GM13977 (cell line): ENCODE measurements around the gene SETD1B.

Experiments
- DNase-seq: peaks from one replicate; pipeline ENCODE4 v3.0.0; 2012; ENCODE audit warnings: low spot score
- in situ Hi-C: fragments of 300-500 bp; cut with MboI; formaldehyde crosslinking; loops from one replicate; pipeline ENCODE4 v1.12.0; 2022; ENCODE audit warnings: low sequenced_read_pairs, low pct_unique_long_range_greater_than_20kb, mixed read lengths, inconsistent platforms; ENCODE audit not compliant: unreplicated experiment
- TF ChIP-seq, protein P1 (sequence below): IDR thresholded peaks from 2 replicates; pipeline ENCODE4 v1.5.1; 2012; ENCODE audit warnings: mild to moderate bottlenecking, control low read depth; ENCODE audit not compliant: insufficient read depth; ENCODE audit errors: extremely low read depth, missing control alignments

The SETD1B gene

DNA sequence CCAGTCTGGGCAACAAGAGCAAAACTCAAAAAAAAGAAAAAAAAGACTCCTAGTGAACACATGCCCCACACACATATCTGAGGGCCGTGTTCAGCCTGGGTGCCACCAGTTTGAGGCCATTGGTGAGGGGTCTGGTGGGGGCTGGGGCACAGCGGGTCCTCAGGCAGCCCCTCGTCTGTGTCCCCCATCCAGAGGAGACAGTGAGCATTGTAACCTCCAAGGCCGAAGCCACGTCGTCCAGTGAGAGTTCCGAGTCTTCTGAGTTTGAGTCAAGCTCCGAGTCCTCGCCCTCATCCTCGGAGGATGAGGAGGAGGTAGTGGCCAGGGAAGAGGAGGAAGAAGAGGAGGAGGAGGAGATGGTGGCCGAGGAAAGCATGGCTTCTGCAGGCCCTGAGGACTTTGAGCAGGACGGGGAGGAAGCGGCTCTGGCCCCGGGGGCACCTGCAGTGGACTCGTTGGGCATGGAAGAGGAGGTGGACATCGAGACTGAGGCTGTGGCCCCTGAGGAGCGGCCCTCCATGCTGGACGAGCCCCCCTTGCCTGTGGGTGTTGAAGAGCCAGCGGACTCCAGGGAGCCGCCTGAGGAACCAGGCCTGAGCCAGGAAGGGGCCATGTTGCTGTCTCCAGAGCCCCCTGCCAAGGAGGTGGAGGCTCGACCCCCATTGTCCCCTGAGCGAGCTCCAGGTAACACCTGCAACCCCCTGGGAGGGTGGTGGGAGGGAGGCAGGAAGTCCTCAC is 15.6 kb downstream of the SETD1B start:
- no peak for DNase-seq
- in situ Hi-C loops: no loop called here
- TF ChIP-seq, protein P1, sequence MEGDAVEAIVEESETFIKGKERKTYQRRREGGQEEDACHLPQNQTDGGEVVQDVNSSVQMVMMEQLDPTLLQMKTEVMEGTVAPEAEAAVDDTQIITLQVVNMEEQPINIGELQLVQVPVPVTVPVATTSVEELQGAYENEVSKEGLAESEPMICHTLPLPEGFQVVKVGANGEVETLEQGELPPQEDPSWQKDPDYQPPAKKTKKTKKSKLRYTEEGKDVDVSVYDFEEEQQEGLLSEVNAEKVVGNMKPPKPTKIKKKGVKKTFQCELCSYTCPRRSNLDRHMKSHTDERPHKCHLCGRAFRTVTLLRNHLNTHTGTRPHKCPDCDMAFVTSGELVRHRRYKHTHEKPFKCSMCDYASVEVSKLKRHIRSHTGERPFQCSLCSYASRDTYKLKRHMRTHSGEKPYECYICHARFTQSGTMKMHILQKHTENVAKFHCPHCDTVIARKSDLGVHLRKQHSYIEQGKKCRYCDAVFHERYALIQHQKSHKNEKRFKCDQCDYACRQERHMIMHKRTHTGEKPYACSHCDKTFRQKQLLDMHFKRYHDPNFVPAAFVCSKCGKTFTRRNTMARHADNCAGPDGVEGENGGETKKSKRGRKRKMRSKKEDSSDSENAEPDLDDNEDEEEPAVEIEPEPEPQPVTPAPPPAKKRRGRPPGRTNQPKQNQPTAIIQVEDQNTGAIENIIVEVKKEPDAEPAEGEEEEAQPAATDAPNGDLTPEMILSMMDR: no peak

DNA sequence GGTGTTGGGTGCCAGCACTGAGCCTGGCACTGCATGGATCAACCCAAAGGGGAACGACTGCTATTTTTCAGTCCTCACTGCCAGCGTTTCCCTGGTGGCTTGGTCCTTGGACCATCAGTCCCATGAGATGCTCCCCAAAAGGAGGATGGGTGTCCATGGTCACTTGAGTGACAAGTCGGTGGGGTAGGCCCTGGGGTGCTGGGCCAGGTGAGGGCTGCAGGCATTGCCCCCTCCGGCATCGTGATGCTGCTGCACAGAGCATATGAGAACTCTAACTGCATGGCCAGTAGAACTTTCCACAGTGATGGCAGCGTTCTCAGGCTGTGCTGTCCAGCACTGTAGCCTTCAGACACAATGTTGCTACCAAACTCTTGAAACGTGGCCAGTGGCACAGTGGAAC is 16.2 kb downstream of the SETD1B start:
- in situ Hi-C loops: no loop called here
- no peak for DNase-seq
- TF ChIP-seq, protein P1: no peak

- TF ChIP-seq, protein P1: no peak
- DNase-seq: no peak
- in situ Hi-C loops: no loop called here
Observed at GRCh38 chr12:121822393-121823100, 18.7 kb downstream of the SETD1B start.

- TF ChIP-seq, protein P1: no peak
- in situ Hi-C loops: no loop called here
- no peak for DNase-seq
Observed at GRCh38 chr12:121823101-121823726, 19.4 kb downstream of the SETD1B start.

GRCh38 chr12:121823727-121824115 is 19.9 kb downstream of the SETD1B start:
- no peak for DNase-seq
- in situ Hi-C loops: no loop called here
- TF ChIP-seq, protein P1: no peak

GRCh38 chr12:121825041-121825523 is 21.3 kb downstream of the SETD1B start:
- TF ChIP-seq, protein P1: no peak
- no peak for DNase-seq
- in situ Hi-C loops: no loop called here
